ENCODE data around the gene DCAF11. TPM values are rescaled to one million over a fixed set of nuclear protein-coding genes. Genes with fewer than 3 reads are reported as not detected.

DCAF11 gene
- total RNA-seq, 1 donor from 2014 or later, result 75.6 TPM

DNA sequence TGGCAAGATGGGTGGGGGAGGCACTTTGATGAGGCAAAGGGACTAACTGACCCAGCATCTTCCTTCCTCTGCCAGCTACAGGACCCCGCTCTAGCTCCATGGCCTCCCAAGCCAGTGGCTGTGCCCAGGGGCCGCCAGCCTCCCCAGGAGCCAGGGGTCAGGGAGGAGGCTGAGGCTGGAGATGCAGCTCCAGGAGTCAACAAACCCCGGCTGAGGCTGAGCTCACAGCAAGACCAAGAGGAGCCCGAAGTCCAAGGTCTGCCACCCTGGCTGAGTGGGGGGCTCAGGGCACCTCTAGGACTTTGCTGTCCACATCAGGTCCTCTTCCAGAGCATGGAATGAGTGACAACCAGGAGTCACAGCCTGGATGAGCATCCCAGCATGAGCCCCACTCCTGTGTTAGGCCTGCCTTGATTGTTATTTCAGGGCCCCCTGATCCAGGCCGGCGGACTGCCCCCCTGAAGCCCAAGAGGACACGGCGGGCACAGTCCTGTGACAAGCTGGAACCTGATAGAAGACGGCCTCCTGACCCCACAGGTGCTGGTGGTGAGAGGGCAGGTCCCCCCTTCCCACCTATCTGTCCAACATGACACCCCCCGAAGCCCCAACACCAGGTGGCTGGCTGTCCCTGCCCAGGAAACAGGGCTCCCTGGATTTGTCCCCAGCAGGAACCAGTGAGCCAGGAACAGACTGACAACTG is 45.7 kb upstream of the DCAF11 start:
- intact Hi-C loops (cut with DNase I), result no loop called here
- Histone ChIP-seq H3K4me1 (peaks cover 13% of the 10 kb centered on the region), H3K27ac (no peak overlapping the region), H3K9me3 (no peaks in the 10 kb centered on the region), H3K36me3 (no peaks in the 10 kb centered on the region), H3K4me3 (no peak overlapping the region), H3K27me3 (no peaks in the 10 kb centered on the region)
- DNase-seq (ENCODE audit: extremely low spot score in 2 of 2), result no peak
- TF ChIP-seq POLR2AphosphoS5 (IDR thresholded peaks at IDR 0.05; ENCODE audit: insufficient read depth in 1 of 2, low read depth in 1 of 2) (no peak), POLR2A (IDR thresholded peaks at IDR 0.05) (no peak)

DNA sequence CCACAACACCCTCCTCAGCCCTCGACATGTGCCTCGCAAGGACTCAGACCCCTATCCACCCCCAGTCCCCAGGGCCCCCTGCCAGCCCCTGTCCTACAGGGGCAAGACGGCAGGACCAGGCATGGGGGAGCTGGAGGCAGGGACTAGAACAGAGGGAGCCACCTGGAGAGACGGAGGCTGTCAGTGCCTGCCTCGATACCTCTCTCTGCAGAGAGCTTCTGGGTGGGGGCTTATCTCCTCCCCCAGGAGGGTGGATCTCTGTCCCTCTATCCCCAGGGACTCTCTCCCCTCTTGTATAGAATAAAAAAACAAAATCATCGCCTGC is 45.2 kb upstream of the DCAF11 start:
- H3K4me1 ChIP-seq, result peaks cover 13% of the 10 kb centered on the region
- H3K9me3 ChIP-seq, result no peaks in the 10 kb centered on the region
- H3K36me3 ChIP-seq, result no peaks in the 10 kb centered on the region
- TF ChIP-seq POLR2A (IDR thresholded peaks at IDR 0.05) (no peak), POLR2AphosphoS5 (IDR thresholded peaks at IDR 0.05; ENCODE audit: insufficient read depth in 1 of 2, low read depth in 1 of 2) (no peak)
- TF ChIP-seq, protein P1, sequence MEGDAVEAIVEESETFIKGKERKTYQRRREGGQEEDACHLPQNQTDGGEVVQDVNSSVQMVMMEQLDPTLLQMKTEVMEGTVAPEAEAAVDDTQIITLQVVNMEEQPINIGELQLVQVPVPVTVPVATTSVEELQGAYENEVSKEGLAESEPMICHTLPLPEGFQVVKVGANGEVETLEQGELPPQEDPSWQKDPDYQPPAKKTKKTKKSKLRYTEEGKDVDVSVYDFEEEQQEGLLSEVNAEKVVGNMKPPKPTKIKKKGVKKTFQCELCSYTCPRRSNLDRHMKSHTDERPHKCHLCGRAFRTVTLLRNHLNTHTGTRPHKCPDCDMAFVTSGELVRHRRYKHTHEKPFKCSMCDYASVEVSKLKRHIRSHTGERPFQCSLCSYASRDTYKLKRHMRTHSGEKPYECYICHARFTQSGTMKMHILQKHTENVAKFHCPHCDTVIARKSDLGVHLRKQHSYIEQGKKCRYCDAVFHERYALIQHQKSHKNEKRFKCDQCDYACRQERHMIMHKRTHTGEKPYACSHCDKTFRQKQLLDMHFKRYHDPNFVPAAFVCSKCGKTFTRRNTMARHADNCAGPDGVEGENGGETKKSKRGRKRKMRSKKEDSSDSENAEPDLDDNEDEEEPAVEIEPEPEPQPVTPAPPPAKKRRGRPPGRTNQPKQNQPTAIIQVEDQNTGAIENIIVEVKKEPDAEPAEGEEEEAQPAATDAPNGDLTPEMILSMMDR (IDR thresholded peaks at IDR 0.05), result no peak
- intact Hi-C loops (cut with DNase I), result no loop called here
- DNase-seq (ENCODE audit: extremely low spot score in 2 of 2), result no peak
- H3K27ac ChIP-seq, result no peak overlapping the region
- no peak overlapping the region for H3K4me3 ChIP-seq
- H3K27me3 ChIP-seq, result no peaks in the 10 kb centered on the region

DNA sequence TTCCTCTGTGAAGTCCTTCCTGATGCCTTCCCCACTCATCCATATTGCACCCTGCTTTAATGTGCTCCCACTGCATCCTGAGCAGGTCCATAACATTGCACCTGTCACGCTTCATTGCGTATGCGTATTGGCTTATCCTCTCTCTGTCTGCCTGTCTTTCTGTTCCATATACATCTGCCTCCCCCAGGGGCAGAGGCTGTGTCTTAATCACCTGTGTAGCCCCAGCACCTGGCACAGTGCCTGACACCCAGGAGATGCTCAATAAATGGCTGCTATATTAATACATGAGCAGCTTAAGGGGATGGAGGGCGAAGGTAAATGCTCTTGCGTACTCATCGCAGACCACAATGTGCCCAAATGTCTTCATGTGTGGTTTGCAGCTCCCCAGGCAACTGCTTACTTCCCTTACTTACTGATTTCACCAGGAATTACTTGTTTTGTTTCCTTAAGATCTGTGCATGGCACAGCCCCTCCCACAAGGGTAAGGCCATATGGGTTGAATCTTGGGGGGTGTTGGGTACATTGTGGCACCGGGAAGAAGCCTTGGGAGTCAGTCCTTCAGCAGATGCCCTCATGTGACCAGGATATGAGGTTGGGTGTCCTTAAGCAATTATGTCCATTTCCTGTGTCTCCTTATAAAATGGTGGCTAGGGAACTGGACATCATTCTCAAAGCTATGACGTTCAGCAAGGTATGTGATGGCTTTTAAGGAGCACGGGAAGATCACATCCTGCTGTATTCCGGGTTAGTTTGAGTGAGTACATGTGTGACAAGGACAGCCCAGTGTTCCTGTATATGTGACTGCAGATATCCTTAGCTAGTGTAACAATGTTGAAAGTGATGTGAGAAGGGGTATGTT is 44.1 kb upstream of the DCAF11 start:
- peaks cover 13% of the 10 kb centered on the region for H3K4me1 ChIP-seq
- no peak overlapping the region for H3K4me3 ChIP-seq
- H3K36me3 ChIP-seq, result no peaks in the 10 kb centered on the region
- intact Hi-C loops (cut with DNase I), result no loop called here
- H3K27ac ChIP-seq, result no peak overlapping the region
- DNase-seq (ENCODE audit: extremely low spot score in 2 of 2), result no peak
- TF ChIP-seq POLR2A (IDR thresholded peaks at IDR 0.05) (no peak), POLR2AphosphoS5 (IDR thresholded peaks at IDR 0.05; ENCODE audit: insufficient read depth in 1 of 2, low read depth in 1 of 2) (no peak)
- TF ChIP-seq, protein P1 (IDR thresholded peaks at IDR 0.05), result no peak
- H3K27me3 ChIP-seq, result no peaks in the 10 kb centered on the region
- H3K9me3 ChIP-seq, result no peaks in the 10 kb centered on the region

DNA sequence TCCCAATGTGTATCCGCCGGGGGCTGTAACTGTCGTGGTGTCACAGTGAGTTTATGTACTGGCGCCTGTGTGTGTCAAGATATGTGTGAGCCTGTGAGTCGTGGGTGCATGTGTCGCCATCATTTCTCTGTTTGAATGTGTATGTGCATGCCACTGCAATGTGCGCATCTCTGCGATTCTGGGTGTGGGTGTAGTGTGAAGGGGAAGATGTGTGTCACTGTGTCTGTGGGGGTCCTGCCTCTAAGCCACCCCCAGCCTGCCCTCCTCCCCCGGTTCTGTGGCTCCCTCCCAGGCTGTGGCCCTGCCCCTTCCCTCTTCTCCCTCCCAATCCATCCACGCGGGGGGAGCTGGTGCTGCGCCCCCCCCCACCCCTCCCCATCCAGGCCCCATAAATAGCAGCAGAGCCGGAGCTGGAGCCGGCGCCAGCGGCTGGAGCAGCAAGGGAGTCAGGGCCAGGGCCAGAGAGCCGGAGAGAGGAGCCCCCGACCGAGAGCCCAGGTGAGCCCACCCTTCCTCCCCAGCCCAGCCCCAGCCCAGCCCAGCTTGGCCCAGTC is 43.4 kb upstream of the DCAF11 start, which contains the start of gene CPNE6:
CPNE6 (plus strand) TSS at position 419 of the 554 bp plus-strand sequence. CDS start 1,375 bp downstream, outside the sequence.
- intact Hi-C loops (cut with DNase I), result no loop called here
- Histone ChIP-seq H3K4me1 (peaks cover 13% of the 10 kb centered on the region), H3K27me3 (no peaks in the 10 kb centered on the region), H3K9me3 (no peaks in the 10 kb centered on the region), H3K4me3 (no peak within 1 kb of the TSS), H3K27ac (no peak within 1 kb of the TSS), H3K36me3 (no peaks in the 10 kb centered on the region)
- DNase-seq (ENCODE audit: extremely low spot score in 2 of 2), result no peak
- TF ChIP-seq POLR2A (IDR thresholded peaks at IDR 0.05) (no peak), POLR2AphosphoS5 (IDR thresholded peaks at IDR 0.05; ENCODE audit: insufficient read depth in 1 of 2, low read depth in 1 of 2) (no peak)
- TF ChIP-seq, protein P1 (IDR thresholded peaks at IDR 0.05), result no peak

DNA sequence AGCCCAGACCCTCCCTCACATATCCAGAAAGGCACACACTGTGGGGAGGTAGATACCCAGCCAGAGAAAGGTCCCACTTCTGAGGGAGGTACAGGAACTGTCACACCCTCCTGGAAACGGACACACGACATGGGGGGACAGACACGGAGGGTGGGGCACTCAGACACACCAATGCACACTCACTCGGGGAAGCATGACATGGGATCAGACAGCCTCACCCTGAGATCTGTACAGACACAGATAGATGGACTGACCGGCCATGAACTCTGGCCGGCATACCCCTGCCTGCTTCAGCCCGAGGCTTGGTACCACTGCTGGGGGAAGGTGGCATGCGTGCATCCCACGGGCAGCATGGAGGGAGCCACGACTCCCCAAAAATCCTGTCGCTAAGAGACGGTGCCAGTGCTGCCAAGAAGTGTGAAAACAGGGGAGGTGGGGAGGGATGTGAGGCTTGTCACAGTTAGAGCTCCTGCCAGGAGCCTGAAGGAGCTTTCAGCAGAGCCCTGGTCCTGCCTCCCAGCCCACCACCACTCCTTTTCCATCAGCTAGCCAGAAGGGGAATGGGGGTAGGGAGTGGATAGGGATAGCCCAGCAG is 42.6 kb upstream of the DCAF11 start:
- H3K9me3 ChIP-seq, result no peaks in the 10 kb centered on the region
- no peaks in the 10 kb centered on the region for H3K36me3 ChIP-seq
- TF ChIP-seq POLR2AphosphoS5 (IDR thresholded peaks at IDR 0.05; ENCODE audit: insufficient read depth in 1 of 2, low read depth in 1 of 2), result no peak
- TF ChIP-seq POLR2A (IDR thresholded peaks at IDR 0.05), result no peak
- TF ChIP-seq, protein P1 (IDR thresholded peaks at IDR 0.05), result no peak
- no peak overlapping the region for H3K27ac ChIP-seq
- no peak for DNase-seq (ENCODE audit: extremely low spot score in 2 of 2)
- no peak overlapping the region for H3K4me3 ChIP-seq
- intact Hi-C loops (cut with DNase I), result no loop called here
- peaks cover 13% of the 10 kb centered on the region for H3K4me1 ChIP-seq
- no peaks in the 10 kb centered on the region for H3K27me3 ChIP-seq

Data from vagina (tissue), 2 donors.